ENCODE data around the gene CCDC134. TPM values are rescaled to one million over a fixed set of nuclear protein-coding genes. Genes with fewer than 3 reads are reported as not detected.
A peak's percentile ranks its signal among the peaks of the same experiment; 100 is the strongest.

CCDC134 gene
- total RNA-seq, 1 donor from 2014 or later = 7.3 TPM

DNA sequence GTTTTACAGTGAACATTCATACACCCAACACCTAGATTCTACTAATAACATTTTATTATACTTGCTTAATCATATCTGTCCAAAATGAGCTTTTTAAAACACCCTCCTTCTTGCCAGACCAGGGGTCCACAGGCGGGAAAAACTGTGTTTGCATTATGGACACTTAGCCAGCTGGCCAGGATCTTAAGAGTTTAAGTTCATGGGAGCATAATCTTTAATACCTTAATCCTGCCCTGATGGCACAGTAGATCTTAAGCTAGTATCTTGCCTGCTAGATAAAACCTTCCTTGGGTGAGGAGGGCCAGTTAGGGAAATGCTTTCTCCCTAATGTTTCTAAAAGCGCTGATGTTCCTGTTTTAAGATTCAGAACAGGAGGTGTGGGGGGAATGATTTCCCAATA, 13.1 kb upstream of the CCDC134 start:
- no peak for ATAC-seq
- intact Hi-C loops (cut with DNase I) = no loop called here
- Histone ChIP-seq H3K27me3 (no peaks in the 10 kb centered on the region), H3K4me3 (no peak overlapping the region), H3K27ac (no peak overlapping the region), H3K36me3 (no peaks in the 10 kb centered on the region), H3K9me3 (no peaks in the 10 kb centered on the region), H3K4me1 (no peaks in the 10 kb centered on the region)
- no peak for DNase-seq
- no peak for TF ChIP-seq CTCF (IDR thresholded peaks at IDR 0.05)

- no peak for TF ChIP-seq CTCF (IDR thresholded peaks at IDR 0.05)
- Histone ChIP-seq H3K27me3 (no peaks in the 10 kb centered on the region), H3K4me1 (no peaks in the 10 kb centered on the region), H3K27ac (no peak overlapping the region), H3K9me3 (no peaks in the 10 kb centered on the region), H3K4me3 (no peak overlapping the region), H3K36me3 (no peaks in the 10 kb centered on the region)
- DNase-seq = no peak
- ATAC-seq = no peak
- intact Hi-C loops (cut with DNase I) = no loop called here
These were observed 6.6 kb upstream of the CCDC134 start for GRCh38 chr22:41793871-41794270.

DNA sequence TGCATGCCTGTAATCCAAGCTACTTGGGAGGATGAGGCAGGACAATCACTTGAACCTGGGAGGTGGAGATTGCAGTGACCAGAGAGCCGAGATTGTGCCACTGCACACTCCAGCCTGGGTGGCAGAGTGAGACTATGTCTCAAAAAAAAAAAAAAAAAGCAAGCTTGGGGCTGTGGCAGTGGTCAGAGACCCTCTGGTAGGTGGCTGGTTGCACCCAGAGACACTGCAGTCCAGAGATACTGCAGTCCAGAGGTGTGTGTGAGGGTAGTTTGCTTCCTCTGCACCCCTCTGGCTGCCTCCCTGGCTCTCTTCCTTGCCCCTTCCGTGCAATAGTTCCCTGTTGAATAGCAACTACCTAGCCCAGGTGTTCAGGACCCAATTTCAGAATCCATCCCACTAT, 1.7 kb upstream of the CCDC134 start:
- DNase-seq = no peak
- H3K27ac ChIP-seq = peak overlapping the region; percentile 91
- H3K9me3 ChIP-seq = no peaks in the 10 kb centered on the region
- intact Hi-C loops (cut with DNase I) = no loop called here
- ATAC-seq = no peak
- no peaks in the 10 kb centered on the region for H3K27me3 ChIP-seq
- no peaks in the 10 kb centered on the region for H3K36me3 ChIP-seq
- no peak overlapping the region for H3K4me3 ChIP-seq
- H3K4me1 ChIP-seq = peaks cover 13% of the 10 kb centered on the region
- TF ChIP-seq CTCF (IDR thresholded peaks at IDR 0.05) = no peak

GRCh38 chr22:41799486-41800347, 762 bp upstream of the CCDC134 start:
- peak overlapping the region; percentile 99 for H3K4me3 ChIP-seq
- intact Hi-C loops (cut with DNase I) = no loop called here
- H3K27me3 ChIP-seq = no peaks in the 10 kb centered on the region
- DNase-seq (peak; percentile 75), ATAC-seq (peak; percentile 53)
- H3K27ac ChIP-seq = peak overlapping the region; percentile 91
- peaks cover 13% of the 10 kb centered on the region for H3K4me1 ChIP-seq
- no peak for TF ChIP-seq CTCF (IDR thresholded peaks at IDR 0.05)
- H3K36me3 ChIP-seq = no peaks in the 10 kb centered on the region
- H3K9me3 ChIP-seq = no peaks in the 10 kb centered on the region

- intact Hi-C loops (cut with DNase I) = no loop called here
- H3K4me1 ChIP-seq = peaks cover 13% of the 10 kb centered on the region
- DNase-seq (no peak), ATAC-seq (no peak)
- H3K27me3 ChIP-seq = no peaks in the 10 kb centered on the region
- H3K9me3 ChIP-seq = no peaks in the 10 kb centered on the region
- TF ChIP-seq CTCF (IDR thresholded peaks at IDR 0.05) = no peak
- H3K4me3 ChIP-seq = peak overlapping the region; percentile 99
- H3K27ac ChIP-seq = peak overlapping the region; percentile 91
- no peaks in the 10 kb centered on the region for H3K36me3 ChIP-seq
These were observed 804 bp downstream of the CCDC134 start for GRCh38 chr22:41801147-41801819.
